Stimulated activated naive B cell treated with anti-CD40 and anti-IgM and Interleukin-4, amounts not matched to agents 10 μg/mL and 1 μg/mL and 100 μg/mL, for 72 hours (primary cell): ENCODE data around the gene FXYD5.

ENCODE experiments used
- ATAC-seq, 2 donors: fragments of 150-1000 bp; cut with Tn5 transposase; replicated peaks; 2 replicates each; pipeline ENCODE4 v1.10.0; 2021; ENCODE audit warnings: moderate library complexity in 1 of 2
- DNase-seq: peaks from one replicate; pipeline ENCODE4 v3.0.0; 2021
- H3K27ac Mint-ChIP-seq: one replicate; pipeline ENCODE4 v1.8.0; 2022; ENCODE audit warnings: mild to moderate bottlenecking, mixed read lengths
- H3K27me3 Mint-ChIP-seq, 2 donors: one replicate each; pipeline ENCODE4 v1.8.0; 2022; ENCODE audit warnings: mixed read lengths in 2 of 2
- H3K36me3 Mint-ChIP-seq, 2 donors: one replicate each; pipeline ENCODE4 v1.8.0; 2022; ENCODE audit warnings: mixed read lengths in 2 of 2, mild to moderate bottlenecking in 1 of 2
- H3K4me1 Mint-ChIP-seq, 2 donors: one replicate each; pipeline ENCODE4 v1.8.0; 2022; ENCODE audit warnings: mixed read lengths in 2 of 2, mild to moderate bottlenecking in 1 of 2
- H3K4me3 Mint-ChIP-seq, 2 donors: one replicate each; pipeline ENCODE4 v1.8.0; 2022; ENCODE audit warnings: mild to moderate bottlenecking in 2 of 2, mixed read lengths in 2 of 2, moderate library complexity in 1 of 2
- H3K9me3 Mint-ChIP-seq, 2 donors: one replicate each; pipeline ENCODE4 v1.8.0; 2022; ENCODE audit warnings: mixed read lengths in 2 of 2, mild to moderate bottlenecking in 1 of 2

Gene FXYD5

GRCh38 chr19:35154525-35155406, at the start of gene FXYD5:
FXYD5 (plus strand) TSS chr19:35154735; CDS start chr19:35155551, 816 bp downstream.
- Mint-ChIP-seq H3K36me3 (peaks cover 35 to 47% of the 10 kb centered on the region in 2 donors), H3K4me1 (peaks cover 26 to 69% of the 10 kb centered on the region in 2 donors), H3K27ac (peak within 1 kb of the TSS; percentile 96), H3K27me3 (peaks cover 0 to 5% of the 10 kb centered on the region in 2 donors), H3K4me3 (peak within 1 kb of the TSS; percentile 94 to 96), H3K9me3 (no peaks in the 10 kb centered on the region)
- ATAC-seq (peak; percentile 74 to 76), DNase-seq (peak; percentile 47)

- no peaks in the 10 kb centered on the region for H3K4me1 Mint-ChIP-seq
- H3K27ac Mint-ChIP-seq = no peak overlapping the region
- ATAC-seq (no peak), DNase-seq (no peak)
- peaks cover 5 to 16% of the 10 kb centered on the region in 2 donors for H3K27me3 Mint-ChIP-seq
- no peak overlapping the region for H3K4me3 Mint-ChIP-seq
- H3K9me3 Mint-ChIP-seq = peaks cover 0 to 4% of the 10 kb centered on the region in 2 donors
- peaks cover 0 to 1% of the 10 kb centered on the region in 2 donors for H3K36me3 Mint-ChIP-seq
Observed at GRCh38 chr19:35105047-35105410, 49.5 kb upstream of the FXYD5 start.

DNA sequence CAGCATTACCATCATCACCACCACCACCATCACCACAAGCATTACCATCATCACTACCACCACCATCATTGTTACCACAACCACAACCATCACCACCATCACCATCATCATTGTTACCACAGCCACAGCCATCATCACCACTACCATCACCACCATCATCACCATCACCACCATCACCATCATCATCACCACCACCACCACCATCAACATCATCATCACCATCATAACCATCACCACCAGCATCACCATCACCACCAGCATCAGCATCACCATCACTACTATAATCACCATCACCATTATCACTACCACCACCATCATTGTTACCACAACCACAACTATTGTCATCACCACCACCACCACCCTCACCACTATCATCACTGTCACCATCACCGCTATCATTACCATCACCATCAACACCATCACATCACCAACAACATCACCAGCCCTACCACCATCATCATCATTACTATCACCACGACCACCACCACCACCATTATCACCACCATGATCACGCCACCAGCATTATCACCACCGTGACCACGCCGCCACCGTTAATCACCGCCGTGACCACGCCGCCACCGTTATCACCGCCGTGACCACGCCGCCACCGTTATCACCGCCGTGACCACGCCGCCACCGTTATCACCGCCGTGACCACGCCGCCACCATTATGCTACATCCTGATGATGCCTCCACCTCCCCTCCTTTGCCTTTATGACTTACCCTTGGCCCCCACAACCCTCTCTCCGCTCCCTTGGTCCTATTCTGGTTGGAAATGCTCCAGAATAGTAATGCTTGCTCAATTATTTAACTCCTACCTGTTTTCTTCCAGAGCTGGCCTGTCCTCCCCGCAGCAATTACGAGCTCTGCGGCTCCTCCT, 48.9 kb upstream of the FXYD5 start:
- H3K36me3 Mint-ChIP-seq = peaks cover 0 to 1% of the 10 kb centered on the region in 2 donors
- no peaks in the 10 kb centered on the region for H3K4me1 Mint-ChIP-seq
- DNase-seq (no peak), ATAC-seq (peak in 1 of 2 donors; percentile 12)
- H3K4me3 Mint-ChIP-seq = no peak overlapping the region
- H3K9me3 Mint-ChIP-seq = peaks cover 0 to 4% of the 10 kb centered on the region in 2 donors
- H3K27me3 Mint-ChIP-seq = peaks cover 5 to 16% of the 10 kb centered on the region in 2 donors
- peak overlapping the region; percentile 61 for H3K27ac Mint-ChIP-seq

DNA sequence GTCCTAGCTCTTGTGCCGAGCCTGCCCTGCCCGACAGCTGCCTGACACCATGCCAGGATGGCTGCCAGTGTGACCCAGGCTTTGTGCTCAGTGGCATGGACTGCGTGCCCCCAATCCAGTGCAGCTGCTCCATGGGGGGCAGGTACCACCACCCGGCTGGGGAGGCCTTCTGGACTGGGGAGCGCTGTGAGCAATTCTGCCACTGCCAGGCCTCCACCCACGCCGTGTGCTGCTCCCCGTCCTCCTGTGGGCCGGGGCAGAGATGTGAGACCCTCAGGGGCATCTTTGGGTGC, 48.3 kb upstream of the FXYD5 start:
- ATAC-seq = no peak
- H3K36me3 Mint-ChIP-seq = peaks cover 0 to 1% of the 10 kb centered on the region in 2 donors
- peaks cover 5 to 16% of the 10 kb centered on the region in 2 donors for H3K27me3 Mint-ChIP-seq
- H3K4me3 Mint-ChIP-seq = no peak overlapping the region
- H3K27ac Mint-ChIP-seq = peak overlapping the region; percentile 61
- no peaks in the 10 kb centered on the region for H3K4me1 Mint-ChIP-seq
- DNase-seq = no peak
- H3K9me3 Mint-ChIP-seq = peaks cover 0 to 4% of the 10 kb centered on the region in 2 donors

GRCh38 chr19:35106898-35107541, 47.5 kb upstream of the FXYD5 start:
- H3K36me3 Mint-ChIP-seq = peaks cover 0 to 1% of the 10 kb centered on the region in 2 donors
- H3K4me3 Mint-ChIP-seq = no peak overlapping the region
- DNase-seq (no peak), ATAC-seq (no peak)
- H3K27ac Mint-ChIP-seq = no peak overlapping the region
- H3K9me3 Mint-ChIP-seq = peaks cover 0 to 4% of the 10 kb centered on the region in 2 donors
- H3K27me3 Mint-ChIP-seq = peaks cover 5 to 16% of the 10 kb centered on the region in 2 donors
- H3K4me1 Mint-ChIP-seq = no peaks in the 10 kb centered on the region

- no peak for ATAC-seq
Observed at GRCh38 chr19:35107545-35107944, 47.0 kb upstream of the FXYD5 start.

DNA sequence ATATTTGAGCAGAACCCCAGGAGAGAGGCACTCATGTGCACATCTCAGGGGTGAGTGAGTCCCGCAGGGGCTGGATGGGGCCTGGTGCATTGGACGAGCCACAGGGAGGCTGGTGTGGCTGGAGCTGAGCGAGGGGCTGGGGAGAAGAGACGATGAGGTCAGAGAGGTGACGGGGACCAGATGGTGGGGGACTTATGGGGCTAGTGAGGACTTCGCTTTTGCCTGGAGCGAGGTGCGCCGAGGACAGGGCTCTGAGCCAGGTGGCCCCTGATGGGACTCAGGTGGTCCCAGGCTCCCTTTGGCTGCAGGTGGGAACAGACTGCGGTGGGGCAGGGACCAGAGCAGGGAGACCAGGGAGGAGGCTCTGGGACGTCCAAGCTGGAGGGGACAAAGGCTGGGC, 45.8 kb upstream of the FXYD5 start:
- H3K36me3 Mint-ChIP-seq = no peaks in the 10 kb centered on the region
- ATAC-seq (no peak), DNase-seq (no peak)
- H3K4me3 Mint-ChIP-seq = no peak overlapping the region
- H3K27me3 Mint-ChIP-seq = peaks cover 5 to 16% of the 10 kb centered on the region in 2 donors
- no peaks in the 10 kb centered on the region for H3K4me1 Mint-ChIP-seq
- no peak overlapping the region for H3K27ac Mint-ChIP-seq
- H3K9me3 Mint-ChIP-seq = peaks cover 0 to 4% of the 10 kb centered on the region in 2 donors

More at GRCh38 chr19:35107545-35107944, 47.0 kb upstream of the FXYD5 start:
- Mint-ChIP-seq H3K27me3 (peaks cover 5 to 16% of the 10 kb centered on the region in 2 donors), H3K9me3 (peaks cover 0 to 4% of the 10 kb centered on the region in 2 donors), H3K4me3 (no peak overlapping the region), H3K4me1 (no peaks in the 10 kb centered on the region), H3K36me3 (peaks cover 0 to 1% of the 10 kb centered on the region in 2 donors), H3K27ac (no peak overlapping the region)
- DNase-seq = no peak

- no peak overlapping the region for H3K4me3 Mint-ChIP-seq
- no peaks in the 10 kb centered on the region for H3K36me3 Mint-ChIP-seq
- peaks cover 7 to 19% of the 10 kb centered on the region in 2 donors for H3K27me3 Mint-ChIP-seq
- H3K4me1 Mint-ChIP-seq = peaks cover 2 to 3% of the 10 kb centered on the region in 2 donors
- ATAC-seq = no peak
- no peak for DNase-seq
- no peak overlapping the region for H3K27ac Mint-ChIP-seq
- H3K9me3 Mint-ChIP-seq = peaks cover 0 to 4% of the 10 kb centered on the region in 2 donors
Observed at GRCh38 chr19:35109395-35110112, 45.0 kb upstream of the FXYD5 start.

DNA sequence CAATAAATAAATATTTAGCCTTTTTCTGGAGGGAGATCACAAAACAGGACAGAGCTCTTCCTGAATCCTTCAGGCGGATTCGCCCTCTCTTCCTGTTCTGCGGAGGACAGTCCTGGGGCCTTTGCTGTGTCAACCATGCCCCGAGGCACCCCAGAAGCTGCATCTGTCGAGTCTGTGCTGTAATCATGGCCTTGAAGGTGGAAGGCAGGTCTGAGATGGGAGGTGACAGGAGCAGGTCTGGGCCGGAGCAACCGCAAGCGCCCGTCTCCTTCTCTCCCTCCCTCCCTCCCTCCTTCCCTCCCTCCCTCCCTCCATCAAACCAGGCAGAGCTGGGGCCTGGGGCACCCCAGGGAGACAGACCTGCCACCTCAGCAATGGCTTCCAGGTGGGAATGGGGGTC, 43.6 kb upstream of the FXYD5 start:
- H3K27me3 Mint-ChIP-seq = peaks cover 8 to 25% of the 10 kb centered on the region in 2 donors
- peaks cover 4 to 7% of the 10 kb centered on the region in 2 donors for H3K4me1 Mint-ChIP-seq
- no peak for ATAC-seq
- H3K4me3 Mint-ChIP-seq = no peak overlapping the region
- peaks cover 0 to 3% of the 10 kb centered on the region in 2 donors for H3K9me3 Mint-ChIP-seq
- no peak overlapping the region for H3K27ac Mint-ChIP-seq
- no peak for DNase-seq
- H3K36me3 Mint-ChIP-seq = no peaks in the 10 kb centered on the region

GRCh38 chr19:35112995-35113688, 41.4 kb upstream of the FXYD5 start:
- DNase-seq (no peak), ATAC-seq (no peak)
- Mint-ChIP-seq H3K4me1 (peaks cover 6 to 7% of the 10 kb centered on the region in 2 donors), H3K27me3 (peaks cover 8 to 25% of the 10 kb centered on the region in 2 donors), H3K4me3 (no peak overlapping the region), H3K27ac (no peak overlapping the region), H3K9me3 (no peaks in the 10 kb centered on the region), H3K36me3 (no peaks in the 10 kb centered on the region)

DNA sequence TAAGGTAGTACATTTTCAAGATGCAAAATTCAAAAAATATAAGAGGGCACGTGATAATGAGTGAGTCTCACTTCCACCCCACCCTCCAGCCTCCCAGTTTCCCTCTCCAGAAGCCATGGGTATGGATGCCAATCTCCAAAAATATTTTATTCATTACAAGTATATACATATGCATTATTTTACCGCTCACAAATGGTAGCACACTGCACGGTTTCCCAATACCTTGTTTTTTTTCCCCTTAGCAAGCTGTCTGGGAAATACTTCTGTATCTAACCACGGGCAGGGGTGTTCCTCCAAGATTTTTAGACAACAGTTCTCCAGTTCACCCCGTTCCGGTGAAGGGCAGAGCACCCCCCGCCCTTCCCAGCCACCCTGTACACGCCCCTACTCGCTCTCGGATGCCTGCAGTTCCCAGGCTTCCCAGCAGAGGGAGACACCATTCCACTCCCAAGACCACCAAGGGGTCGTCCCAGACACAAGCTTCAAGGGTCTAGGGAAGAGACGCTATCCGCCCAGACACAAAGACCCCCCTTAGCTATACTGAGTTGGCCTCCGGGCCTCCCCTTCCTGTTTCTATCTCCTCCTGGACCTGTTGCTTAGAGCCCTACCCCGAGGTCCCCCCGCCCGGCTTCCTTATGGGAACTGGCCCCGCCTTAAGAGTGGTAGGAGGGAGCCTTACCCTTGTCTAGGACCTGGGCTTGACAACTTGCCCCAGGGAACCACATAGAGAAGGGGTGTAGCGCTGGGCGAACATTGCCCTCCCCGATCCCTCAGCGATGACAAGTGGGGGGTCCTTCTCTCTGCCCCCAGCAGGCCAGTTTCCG, 40.0 kb upstream of the FXYD5 start:
- no peaks in the 10 kb centered on the region for H3K36me3 Mint-ChIP-seq
- peaks cover 7 to 10% of the 10 kb centered on the region in 2 donors for H3K4me1 Mint-ChIP-seq
- no peaks in the 10 kb centered on the region for H3K9me3 Mint-ChIP-seq
- H3K27ac Mint-ChIP-seq = no peak overlapping the region
- peak overlapping the region; percentile 53 to 59 for H3K4me3 Mint-ChIP-seq
- DNase-seq (peak; percentile 44), ATAC-seq (peak; percentile 86 to 88)
- peaks cover 3 to 14% of the 10 kb centered on the region in 2 donors for H3K27me3 Mint-ChIP-seq

- ATAC-seq = no peak
- H3K9me3 Mint-ChIP-seq = no peaks in the 10 kb centered on the region
- no peak within 1 kb of the TSS for H3K27ac Mint-ChIP-seq
- H3K27me3 Mint-ChIP-seq = peaks cover 3 to 9% of the 10 kb centered on the region in 2 donors
- H3K4me3 Mint-ChIP-seq = peak within 1 kb of the TSS; percentile 53 to 59
- DNase-seq = no peak
- no peaks in the 10 kb centered on the region for H3K36me3 Mint-ChIP-seq
- peaks cover 11 to 17% of the 10 kb centered on the region in 2 donors for H3K4me1 Mint-ChIP-seq
Observed at GRCh38 chr19:35115177-35115951, 39.2 kb upstream of the FXYD5 start, which contains the start of gene FXYD3. FXYD3 (plus strand) TSS chr19:35115823; CDS start chr19:35119377, 3,554 bp downstream.
